IPS-11a (cell line): ENCODE measurements around the gene KCNMA1.

Source experiments
- H3K4me3 ChIP-seq: one replicate; pipeline ENCODE4 v1.5.1; 2013; ENCODE audit warnings: low read depth, low read length, control low read depth

Gene KCNMA1

DNA sequence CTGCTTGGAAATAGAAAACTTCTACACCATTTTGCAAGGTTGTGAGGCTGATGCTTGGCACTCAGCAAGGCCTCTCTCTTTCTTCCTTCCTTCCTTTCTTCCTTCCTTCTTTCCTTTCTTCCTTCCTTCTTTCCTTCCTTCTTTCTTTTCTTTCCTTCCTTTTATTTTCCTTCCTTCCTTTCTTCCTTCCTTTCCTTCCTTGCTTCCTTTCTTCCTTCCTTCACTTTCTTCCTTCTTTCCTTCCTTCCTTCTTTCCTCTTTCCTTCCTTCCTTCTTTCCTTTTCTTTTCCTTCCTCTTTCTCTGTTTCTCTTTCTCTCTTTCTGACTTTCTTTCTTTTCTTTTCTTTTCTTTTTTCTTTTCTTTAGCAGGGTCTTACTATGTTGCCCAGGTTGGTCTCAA is 460.4 kb downstream of the KCNMA1 start:
- no peak overlapping the region for H3K4me3 ChIP-seq

DNA sequence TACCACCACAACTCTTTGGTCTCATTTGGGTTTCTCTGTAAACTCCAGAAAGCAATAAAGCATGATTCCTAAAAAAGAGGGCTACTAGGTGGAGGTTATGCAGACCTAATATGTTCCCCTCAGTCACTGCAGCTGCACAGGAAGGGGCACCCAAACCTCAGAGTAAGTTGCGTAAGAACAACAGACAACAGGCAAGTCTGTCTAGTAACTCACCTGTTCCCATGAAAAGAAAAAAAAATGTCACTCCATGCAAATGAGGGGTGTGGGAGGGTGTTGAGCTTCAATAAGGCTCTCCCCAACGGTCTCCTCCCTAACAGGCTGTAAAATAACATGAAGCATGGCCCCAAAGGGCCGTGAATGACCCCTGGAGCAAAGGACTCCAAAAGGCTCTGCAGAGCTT is 461.4 kb downstream of the KCNMA1 start:
- H3K4me3 ChIP-seq, result no peak overlapping the region

DNA sequence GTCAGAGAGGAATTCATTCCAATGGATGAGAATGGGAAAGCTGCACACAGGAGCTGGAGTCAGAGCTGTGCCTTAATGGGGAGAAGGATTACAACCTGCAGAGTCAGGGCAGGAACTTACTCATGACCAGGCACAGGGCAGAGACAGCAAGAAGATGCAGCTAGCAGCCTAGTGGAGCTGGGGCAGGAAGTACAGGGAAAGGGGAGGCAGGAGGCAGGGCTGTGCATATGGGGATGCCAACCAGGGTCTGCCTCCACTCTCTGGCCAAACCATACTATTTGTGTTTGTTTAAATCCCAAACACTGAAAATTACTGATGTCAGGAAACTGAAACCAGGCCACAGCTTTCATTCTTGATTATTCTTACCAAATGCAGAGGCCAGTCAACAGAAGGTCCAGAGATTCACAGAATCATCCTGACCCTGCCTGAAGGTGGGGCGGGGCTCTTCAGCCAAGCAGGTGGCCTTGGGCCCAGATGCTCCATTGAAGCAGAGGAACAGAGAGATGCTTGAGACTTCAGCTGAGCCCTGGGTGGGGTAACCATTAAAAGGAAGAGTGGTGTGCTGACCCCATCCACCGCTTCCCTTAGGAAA is 461.9 kb downstream of the KCNMA1 start:
- H3K4me3 ChIP-seq, result no peak overlapping the region

DNA sequence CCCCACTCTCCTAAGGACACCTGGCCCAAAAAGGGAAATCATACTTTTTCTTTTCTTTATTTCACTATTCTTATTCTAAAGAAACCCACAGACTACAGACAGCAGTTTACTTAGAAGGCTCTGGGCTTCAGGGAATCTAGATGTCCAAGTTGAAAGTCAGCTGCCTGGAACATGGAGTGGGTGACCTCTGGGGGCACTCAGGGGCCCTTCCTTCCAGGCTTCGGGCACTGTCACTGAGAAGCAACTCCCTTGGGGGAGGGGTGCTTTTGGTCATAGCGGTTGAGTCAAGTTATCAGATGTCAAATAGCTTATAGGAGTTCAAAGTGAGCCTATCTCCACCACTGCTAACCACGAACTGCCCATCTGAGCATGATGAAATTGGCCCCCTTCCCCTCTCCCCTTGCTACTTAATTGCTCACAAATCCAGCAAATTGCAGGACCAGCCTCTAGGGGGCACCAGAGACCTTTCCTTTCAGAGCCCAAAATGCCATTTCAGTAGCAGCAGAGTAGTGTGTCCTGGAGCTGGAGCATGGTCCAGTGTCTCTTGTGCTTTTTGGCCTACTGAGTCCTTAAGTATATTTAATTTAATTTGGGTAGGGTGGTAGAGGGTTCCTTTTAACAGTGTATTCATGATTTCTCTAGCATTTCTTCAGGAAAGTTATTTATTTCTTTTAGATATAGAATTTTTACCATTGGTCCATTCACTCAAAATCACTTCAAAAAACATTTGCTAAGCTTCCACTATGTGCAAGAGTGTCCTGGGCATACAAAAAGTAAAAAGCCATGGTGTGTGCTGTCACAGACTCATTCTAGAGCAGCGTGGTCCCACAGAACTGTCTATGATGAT is 463.8 kb downstream of the KCNMA1 start:
- no peak overlapping the region for H3K4me3 ChIP-seq

DNA sequence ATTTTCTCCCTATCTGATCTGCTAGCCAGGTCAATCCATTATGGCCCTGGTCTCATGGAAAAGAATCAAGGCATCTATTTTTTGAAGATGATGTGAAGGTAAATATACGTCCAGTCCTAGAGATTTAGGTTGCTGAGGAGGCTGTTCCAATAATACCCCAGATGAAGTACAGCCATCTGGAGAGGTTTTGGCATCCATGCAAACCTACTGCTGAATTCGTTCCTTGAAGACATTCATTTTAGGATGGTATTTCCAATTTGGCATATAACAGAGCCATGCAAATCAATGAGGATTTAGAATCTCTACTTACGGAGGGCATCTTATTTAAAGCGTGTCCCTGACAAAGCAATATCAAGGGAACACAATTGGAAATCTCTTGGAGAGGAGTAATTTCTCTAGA is 465.5 kb downstream of the KCNMA1 start:
- no peak overlapping the region for H3K4me3 ChIP-seq

DNA sequence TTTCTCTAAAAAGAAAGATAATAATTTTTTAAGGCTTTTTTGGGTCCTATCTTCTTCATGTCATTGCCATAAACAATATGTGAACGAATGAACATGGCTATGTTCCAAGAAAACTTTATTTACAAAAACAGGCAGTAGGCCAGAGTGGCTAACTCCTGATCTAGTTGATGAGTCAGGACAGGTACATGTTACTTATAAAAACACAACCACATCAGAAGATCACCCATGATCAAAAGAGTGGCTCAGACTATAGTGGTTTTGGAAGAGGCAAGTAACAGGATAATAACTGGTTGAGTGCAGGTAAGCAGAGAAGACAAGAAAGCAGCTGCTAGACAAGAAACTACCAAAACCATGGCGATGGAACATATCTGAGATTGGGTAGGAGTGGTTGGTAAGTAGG is 468.7 kb downstream of the KCNMA1 start:
- H3K4me3 ChIP-seq, result no peak overlapping the region

DNA sequence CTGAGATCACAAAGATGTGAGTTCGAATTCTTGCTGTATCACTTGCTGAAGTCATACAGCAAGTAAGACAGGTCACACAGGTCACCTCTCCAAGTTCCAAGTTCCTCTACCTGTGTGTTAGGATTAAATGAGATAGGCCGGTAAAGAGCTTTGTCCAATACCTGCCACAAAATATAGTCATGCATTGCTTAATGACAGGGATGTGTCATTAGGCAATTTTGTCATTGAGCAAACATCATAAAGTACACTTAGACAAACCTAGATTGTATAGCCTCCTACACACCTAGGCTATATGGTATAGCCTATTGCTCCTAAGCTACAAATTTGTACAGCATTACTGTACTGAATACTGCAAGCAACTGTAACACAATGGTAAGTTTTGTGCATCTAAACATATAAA is 469.4 kb downstream of the KCNMA1 start:
- H3K4me3 ChIP-seq, result no peak overlapping the region

DNA sequence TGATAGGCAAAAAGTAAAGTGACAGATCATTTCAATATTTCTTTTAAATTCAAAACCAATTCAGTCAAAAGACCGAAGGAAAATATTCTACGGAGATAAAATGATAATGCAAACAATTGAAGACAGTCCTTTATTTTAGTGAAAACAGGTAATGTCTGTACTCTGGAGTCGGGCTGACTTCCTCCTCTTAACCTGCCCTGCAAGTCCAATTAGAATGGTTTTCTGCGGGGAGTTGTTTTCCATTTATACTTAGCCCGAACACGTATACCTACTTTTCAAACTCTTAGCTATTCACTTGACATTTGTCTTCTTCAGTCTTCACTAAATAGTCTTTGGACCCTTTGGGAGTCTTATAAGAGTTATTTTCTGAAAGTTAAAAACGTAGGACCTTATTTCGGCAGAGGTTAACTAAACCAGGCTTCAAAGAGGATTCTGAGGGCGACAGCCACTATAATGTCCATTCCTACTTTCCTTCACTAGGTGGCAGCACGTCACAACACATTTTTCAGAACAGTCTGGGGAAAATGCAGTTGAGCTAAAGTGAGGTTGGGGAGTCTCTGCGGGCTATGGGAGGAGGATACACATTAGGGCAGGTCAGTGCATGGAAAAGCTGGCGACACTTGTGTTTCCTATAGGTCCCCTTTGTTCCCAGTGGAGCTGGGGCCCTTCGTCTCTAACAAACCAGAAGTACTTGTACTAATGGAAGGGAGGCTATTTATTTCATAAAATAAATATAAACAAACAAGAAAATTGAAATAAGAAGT is 472.0 kb downstream of the KCNMA1 start:
- H3K4me3 ChIP-seq, result no peak overlapping the region

DNA sequence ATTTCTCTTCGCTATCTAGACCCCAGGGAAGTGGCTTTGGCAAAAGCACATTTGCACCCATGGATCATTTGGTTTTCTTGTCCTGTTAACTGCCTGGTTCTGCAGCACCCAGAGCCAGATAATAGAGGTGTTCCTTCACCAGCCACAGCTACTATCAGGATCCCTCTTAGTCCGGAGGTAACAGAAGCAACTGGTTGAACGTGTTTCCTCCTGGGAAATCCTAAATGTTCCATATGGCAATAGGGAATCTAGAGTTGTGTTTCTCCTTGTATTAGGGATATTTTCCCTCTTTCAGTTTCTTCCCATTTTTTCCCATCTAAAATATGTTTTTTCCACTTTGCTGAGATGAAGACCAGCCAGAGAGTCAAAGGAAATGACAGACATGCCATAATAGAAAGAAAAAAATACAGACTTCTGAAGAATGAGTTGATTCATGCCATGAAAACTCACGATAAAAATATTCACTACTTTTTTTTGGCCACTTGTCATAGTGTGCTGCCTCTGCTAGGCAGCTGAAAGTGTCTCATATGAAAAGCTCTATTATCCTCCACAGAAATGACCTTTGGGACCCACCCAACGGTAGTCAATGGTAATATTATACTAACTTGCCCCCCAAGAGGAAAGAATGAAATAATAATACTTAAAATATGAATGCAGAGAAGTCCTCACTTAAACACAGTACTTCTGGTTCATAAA is 472.8 kb downstream of the KCNMA1 start:
- no peak overlapping the region for H3K4me3 ChIP-seq

DNA sequence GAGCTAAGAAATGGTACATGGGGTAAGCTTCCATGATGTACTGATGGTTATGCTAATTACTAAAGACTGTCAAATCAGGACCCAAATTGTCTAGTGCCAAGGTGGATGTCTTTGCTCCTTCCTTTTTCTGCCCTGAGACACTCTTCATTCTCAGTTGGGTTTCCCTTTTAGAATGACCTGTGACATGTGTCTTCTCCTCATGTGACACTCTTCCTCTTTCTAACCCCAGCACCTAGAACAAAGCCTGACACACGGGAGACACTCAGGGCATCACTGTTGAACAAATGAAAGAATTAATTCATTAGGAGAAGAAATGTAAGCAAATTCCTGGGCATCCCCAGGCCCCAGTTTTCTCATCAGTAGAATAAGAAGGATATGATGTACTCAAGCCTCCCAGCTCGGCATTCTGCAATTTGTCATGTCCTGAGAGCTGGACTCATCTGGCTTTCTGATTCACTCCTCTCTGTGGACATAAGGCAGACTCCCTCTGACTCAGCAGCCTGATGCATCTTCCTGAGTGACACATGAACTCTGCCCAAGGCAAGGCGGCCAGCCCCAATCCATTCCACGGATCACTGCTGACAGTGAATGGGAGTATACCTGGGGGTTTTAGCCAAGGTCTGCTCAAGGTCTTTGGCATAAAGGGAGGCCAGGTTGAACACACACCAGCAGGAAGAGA is 473.8 kb downstream of the KCNMA1 start:
- H3K4me3 ChIP-seq, result no peak overlapping the region

DNA sequence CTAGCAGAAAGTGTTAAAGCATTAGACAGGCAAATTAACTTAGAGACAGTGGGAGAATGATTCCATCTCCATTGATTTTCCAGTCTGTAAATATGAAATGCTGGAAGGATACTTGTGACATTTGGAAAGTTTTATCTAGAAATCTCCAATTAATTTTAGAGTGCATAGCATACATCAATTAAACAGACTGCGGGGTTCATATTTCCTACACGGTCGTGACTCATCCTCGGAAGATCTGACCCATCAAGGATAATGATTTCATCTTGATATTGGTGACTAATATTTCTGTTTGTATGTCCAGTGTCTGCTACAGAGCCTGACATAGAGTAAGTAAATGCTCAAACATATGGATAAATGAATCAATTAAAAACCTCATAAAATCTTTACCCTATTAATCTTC is 474.9 kb downstream of the KCNMA1 start:
- no peak overlapping the region for H3K4me3 ChIP-seq

DNA sequence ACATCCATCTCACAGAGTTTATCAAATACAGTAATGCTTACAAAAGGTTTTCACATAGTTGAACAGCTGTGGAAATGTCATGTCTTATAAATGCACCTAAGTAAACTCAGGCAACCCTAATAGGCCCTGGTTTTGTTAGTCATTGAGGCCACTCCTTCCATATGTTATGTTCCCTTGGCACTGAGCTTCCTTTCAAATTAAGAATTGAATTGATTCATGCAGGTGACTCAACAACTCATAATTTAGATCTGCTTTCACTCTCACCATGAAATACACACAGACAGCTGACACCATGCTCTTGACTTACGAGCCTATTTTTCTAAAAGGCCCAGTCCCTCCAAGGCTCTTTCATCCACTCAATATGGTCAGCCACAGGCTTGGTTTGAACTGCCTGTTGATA is 476.9 kb downstream of the KCNMA1 start:
- H3K4me3 ChIP-seq, result no peak overlapping the region

DNA sequence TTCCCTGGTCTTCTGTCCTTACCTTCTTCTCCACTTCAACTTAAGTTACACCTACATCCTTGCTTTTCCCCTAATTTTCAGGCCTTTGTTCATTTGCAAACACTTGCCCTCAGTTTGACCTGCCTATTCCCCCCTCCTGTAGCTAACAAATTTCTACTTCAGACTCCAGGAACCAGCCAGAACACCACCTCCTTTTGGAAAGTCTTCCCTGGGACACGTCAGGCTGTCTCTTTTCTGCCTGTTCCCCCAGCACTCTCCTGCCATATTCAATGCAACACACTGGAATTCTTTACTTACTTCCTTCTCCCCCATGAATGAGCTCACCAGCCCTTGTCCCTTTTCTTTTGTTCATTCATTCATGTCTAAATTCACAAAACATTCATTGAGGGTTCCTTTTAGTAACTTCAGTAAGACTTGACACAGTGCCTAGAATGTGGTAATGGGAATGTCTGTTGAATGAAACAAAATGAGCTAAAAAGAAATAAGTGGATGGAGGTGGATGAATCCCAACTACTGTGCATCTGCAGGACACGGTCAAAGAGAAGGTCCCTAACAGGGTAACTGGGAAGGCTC is 478.0 kb downstream of the KCNMA1 start:
- H3K4me3 ChIP-seq, result no peak overlapping the region

DNA sequence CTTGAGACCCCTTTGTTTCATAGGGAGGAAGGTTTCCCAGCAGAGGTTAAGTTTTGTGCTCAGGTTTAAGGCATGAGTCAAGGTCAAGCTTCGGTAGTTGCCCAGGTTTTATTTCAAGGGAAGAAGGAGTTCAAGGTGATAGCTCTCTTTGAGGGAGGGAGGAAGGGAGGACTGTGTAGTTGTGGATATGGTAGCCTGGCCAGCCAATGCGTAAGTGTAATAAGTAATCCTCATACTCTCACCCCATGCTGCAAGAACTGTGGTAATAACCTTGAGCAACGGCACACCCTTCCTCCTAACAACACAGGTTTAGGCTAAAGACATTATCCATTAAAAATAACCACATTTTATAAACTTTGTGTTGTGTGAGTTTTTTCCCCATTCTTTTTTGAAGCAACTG is 478.9 kb downstream of the KCNMA1 start:
- no peak overlapping the region for H3K4me3 ChIP-seq

DNA sequence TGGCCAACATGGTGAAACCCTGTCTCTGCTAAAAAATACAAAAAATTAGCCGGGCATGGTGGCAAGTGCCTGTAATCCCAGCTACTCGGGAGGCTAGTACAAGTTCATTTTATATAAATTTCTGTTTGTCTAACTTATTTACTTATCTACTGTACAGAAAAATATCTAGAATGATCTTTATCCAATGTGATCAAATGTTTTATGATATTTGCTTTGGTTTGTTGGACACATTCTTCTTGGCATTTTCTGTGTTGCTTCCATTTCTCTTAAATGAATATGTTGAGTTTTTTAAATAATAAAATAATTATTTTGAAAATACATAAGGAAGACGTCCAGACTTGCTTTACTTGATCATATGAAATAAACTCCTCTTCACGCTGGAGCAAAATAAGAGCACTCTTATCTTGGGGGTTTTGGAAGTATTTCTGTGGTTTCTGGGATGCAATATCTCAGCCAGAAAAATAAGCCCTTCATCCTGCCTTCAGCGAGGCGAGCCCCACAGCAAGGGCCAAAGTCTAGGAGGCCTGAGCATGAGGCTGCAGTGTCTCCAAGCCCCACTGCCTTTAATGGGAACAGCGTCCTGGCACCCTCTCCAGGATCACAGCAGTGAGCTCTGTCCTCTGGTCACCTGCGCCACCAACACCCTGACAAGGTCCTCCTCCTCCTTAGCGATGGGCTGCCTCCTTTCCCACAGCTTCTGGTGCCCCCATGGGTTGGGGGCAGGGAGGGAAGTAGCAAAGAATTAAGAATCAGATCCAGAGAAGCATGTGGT is 480.2 kb downstream of the KCNMA1 start:
- no peak overlapping the region for H3K4me3 ChIP-seq

DNA sequence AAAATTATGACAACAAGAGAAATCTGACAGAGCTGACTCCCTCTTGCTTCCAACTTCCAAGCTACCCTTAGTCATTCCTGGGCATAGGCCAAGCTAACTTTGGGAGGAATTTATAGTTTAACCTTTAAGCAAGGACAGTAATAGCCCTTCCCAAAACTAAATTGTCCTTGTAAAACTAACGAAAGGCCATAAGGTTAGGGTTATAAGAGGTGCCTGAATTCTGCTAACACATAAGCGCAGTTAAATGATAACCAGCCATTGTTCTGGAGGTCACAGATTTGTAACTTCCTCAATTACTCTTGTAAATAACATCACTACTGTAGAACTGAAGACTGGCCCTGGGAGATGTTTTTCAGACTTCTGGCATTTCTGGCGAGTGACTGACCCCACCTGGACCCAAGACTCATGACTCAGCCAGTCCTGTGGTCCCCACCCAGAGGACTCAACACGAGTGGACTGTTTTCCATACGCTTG is 481.2 kb downstream of the KCNMA1 start:
- H3K4me3 ChIP-seq, result no peak overlapping the region

DNA sequence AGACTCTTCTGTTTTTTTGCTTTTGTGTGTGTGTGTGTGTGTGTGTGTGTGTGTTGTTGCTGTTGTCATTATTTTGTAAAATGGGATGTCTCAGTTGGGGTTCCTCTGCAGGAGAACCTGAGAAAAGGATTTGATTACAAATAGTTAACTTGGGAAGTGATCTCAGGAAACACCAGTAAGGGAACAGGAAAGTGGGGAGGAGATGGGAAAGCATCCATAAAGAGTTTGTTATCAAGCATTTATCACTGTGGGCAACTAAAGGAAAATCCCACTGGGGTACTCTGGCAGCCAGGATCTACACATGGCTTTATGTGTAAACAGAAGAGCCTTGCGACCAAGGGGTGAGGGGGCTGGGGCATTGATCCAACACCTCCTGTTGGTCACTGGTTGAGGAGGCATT is 485.4 kb downstream of the KCNMA1 start:
- no peak overlapping the region for H3K4me3 ChIP-seq

DNA sequence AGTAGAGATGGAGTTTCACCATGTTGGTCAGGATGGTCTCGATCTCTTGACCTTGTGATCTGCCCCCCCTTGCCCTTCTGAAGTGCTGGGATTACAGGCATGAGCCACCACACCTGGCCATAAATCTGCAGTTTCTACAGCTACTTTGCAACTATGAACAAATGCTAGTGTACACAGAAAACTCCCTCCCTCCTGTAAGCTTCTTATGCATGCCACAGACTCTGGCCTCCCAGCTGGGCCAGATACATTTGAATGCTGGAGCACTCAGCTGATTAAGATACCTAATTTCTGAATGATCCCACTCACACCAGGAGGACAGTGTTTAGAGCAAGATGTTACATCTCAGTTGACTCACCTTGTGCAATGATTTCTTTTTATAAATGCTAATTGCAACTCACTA is 486.2 kb downstream of the KCNMA1 start:
- no peak overlapping the region for H3K4me3 ChIP-seq

DNA sequence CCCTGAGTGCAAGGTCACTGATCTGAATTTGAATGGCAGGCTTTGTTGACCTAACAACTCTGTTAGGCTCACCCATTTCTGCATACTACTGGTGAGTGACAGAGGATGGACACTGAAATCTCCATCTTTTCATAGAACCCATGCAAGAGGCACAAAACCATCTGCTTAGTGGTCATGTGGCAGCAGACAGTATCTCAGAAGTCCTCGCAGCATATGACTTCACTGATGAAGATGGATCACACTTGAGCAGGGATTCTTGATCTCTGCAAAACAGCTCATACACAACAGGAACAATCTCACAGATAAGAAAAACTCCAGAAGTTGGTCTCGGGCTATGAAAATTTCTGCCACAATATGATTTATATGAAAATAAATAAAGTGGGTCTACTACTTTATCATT is 487.9 kb downstream of the KCNMA1 start:
- no peak overlapping the region for H3K4me3 ChIP-seq

DNA sequence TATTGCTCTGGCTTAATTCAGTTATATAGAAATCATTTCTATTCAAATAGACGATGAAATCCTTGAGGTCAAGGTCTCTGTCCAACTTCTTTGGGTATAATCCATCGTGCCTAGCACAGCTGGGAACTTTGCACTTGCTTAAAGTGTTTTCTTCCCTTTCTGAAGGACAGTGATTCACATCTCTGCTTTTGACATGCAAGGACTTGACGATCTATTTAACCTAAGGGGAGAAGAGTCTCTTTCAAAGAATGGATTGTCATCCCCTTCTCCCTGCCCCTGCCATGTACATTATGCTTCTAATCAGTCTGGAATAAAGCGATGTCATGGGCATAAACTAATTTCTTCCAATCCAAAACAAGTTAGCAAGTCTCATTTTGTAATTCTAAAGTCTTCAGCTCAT is 488.6 kb downstream of the KCNMA1 start:
- no peak overlapping the region for H3K4me3 ChIP-seq
